ENCODE data around the gene PRMT3. TPM values are rescaled to one million over a fixed set of nuclear protein-coding genes. Genes with fewer than 3 reads are reported as not detected.
"Not testable (repeated sequence)": the region's sequence is repeated elsewhere in the genome, so short reads cannot be mapped to it uniquely, and the experiment has no call there.

Gene PRMT3
- total and polyA plus RNA-seq, 4 experiments from 2014 or later = 6.7 to 19.7 (median 13.0) TPM

DNA sequence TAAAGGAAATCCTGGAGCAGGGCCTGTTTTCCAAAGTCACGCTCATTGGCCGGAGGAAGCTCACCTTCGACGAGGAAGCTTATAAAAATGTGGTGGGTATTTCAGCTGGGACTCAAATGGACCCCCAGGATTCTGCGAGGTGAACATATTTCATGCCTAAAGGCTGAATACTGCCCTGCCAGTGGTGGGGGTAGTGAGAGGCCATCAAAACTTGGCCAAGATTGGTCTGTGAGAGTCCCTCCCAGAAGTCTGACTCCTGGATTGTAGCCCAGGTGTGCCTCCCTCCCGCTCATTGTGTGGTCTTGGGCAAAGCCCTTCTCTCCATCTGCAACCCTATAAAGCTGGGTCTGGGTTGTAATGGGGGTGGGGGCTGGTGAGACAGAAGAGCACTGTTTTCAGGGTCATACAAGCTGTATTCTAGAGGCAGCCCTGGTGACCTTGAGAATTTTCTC lies 23.1 kb upstream of the PRMT3 start:
- Histone ChIP-seq H3K27me3 (ENCODE audit: insufficient read depth, low read length) (no peaks in the 10 kb centered on the region), H3K4me1 (ENCODE audit: insufficient read depth, low read length) (peaks cover 64% of the 10 kb centered on the region), H3K36me3 (ENCODE audit: insufficient read depth, low read length) (no peaks in the 10 kb centered on the region), H3K9me3 (ENCODE audit: control insufficient read depth in 1 of 2, low read length in 2 of 2) (no peaks in the 10 kb centered on the region), H3K27ac (ENCODE audit: low read depth, low read length) (peak overlapping the region; percentile 70), H3K4me3 (ENCODE audit: low read length in 2 of 2) (peak overlapping the region; percentile 24 to 78)
- intact Hi-C loops (cut with micrococcal nuclease) = loop anchor here (1.0 to 10.0 kb wide), 2 partner anchors 19 to 640 kb away; no protein-coding TSS in a partner anchor
- CTCF ChIA-PET (ENCODE audit: partially characterized antibody) = interaction anchor here (0.9 to 1.7 kb wide), 6 partner anchors 10 to 239 kb away, joined by 3 to 7 read pairs (median 4); no protein-coding TSS in a partner anchor
- Mint-ChIP-seq H3K27ac (peak overlapping the region; percentile 81 to 92 (median 88)), H3K4me3 (peak overlapping the region; percentile 84 to 93 (median 90)), H3K27me3 (no peaks in the 10 kb centered on the region), H3K4me1 (peaks cover 50 to 80% (median 66%) of the 10 kb centered on the region in 4 donors), H3K36me3 (peaks cover 20 to 26% of the 10 kb centered on the region in 2 donors), H3K9me3 (no peaks in the 10 kb centered on the region)
- DNase-seq = no peak
- POLR2A ChIA-PET (ENCODE audit: partially characterized antibody) = interaction anchor here (1.0 to 2.1 kb wide), 5 partner anchors 9 to 208 kb away, joined by 3 to 10 read pairs (median 4); partner anchors contain the start of gene PRMT3

DNA sequence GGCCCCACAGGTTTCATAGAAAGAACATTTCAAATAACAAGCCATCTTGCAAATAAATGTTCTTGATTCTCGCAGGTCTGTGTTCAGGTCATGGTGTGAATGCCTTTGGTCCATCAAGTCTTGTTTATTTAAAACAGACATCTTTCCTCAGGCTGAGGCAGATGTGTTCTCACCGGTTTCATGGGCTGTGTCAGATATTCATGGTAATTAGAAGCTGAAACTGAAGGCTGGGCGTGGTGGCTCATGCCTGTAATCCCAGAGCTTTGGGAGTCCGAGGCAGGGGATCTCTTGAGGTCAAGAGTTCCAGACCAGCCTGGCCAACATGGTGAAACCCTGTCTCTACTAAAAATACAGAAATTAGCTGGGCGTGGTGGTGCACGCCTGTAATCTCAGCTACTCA lies 22.1 kb upstream of the PRMT3 start:
- H3K9me3 Mint-ChIP-seq; H3K36me3 ChIP-seq (ENCODE audit: insufficient read depth, low read length); H3K4me3 ChIP-seq (ENCODE audit: low read length in 2 of 2); H3K27ac ChIP-seq (ENCODE audit: low read depth, low read length); H3K27me3 ChIP-seq (ENCODE audit: insufficient read depth, low read length); POLR2A ChIA-PET (ENCODE audit: partially characterized antibody); DNase-seq; H3K9me3 ChIP-seq (ENCODE audit: control insufficient read depth in 1 of 2, low read length in 2 of 2); H3K27me3 Mint-ChIP-seq: not testable (repeated sequence)
- Mint-ChIP-seq H3K36me3 (peaks cover 20 to 29% of the 10 kb centered on the region in 2 donors), H3K27ac (peak overlapping the region in 4 of 7 donors; percentile 13 to 82 (median 24)), H3K4me1 (peaks cover 47 to 79% (median 62%) of the 10 kb centered on the region in 4 donors), H3K4me3 (peak overlapping the region in 7 of 8 donors; percentile 42 to 92 (median 84))
- peaks cover 59% of the 10 kb centered on the region for H3K4me1 ChIP-seq (ENCODE audit: insufficient read depth, low read length)
- intact Hi-C loops (cut with micrococcal nuclease) = loop anchor here (10.0 kb wide), 1 partner anchor 641 kb away; no protein-coding TSS in a partner anchor
- CTCF ChIA-PET (ENCODE audit: partially characterized antibody) = interaction anchor here (1.0 kb wide), 1 partner anchor 11 kb away, joined by 3 read pairs; no protein-coding TSS in a partner anchor

DNA sequence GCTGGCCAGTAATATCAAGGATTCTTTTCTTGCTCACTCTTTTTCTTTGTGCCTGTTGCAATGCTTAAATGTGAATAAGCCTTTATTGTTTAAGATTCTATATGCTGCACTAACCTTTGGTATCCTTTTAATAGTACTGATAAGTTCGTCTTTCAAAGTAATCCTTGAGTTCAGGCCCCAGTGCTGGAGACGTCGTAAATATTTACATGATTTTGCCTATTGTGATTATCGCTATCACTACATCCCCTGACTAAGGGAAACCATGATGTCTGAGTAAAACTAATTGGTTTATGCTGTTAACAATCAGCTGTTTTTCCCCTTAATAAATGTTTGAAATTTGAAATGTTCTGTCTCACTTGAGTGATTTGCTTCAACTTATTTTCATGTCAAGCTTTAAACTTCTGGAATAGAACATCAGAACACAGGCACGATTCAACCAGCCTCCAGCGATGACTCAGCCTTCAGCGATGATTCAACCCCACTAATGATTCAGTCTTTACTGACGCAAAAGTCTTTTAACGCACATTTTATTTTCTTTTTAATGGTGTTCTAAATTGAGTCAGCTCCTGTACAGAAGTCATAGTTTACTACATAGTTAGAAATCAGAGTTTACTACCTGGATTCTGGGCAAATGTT lies 20.1 kb upstream of the PRMT3 start:
- Histone ChIP-seq H3K9me3 (ENCODE audit: control insufficient read depth in 1 of 2, low read length in 2 of 2) (no peaks in the 10 kb centered on the region), H3K4me1 (ENCODE audit: insufficient read depth, low read length) (peaks cover 49% of the 10 kb centered on the region), H3K27ac (ENCODE audit: low read depth, low read length) (no peak overlapping the region), H3K27me3 (ENCODE audit: insufficient read depth, low read length) (no peaks in the 10 kb centered on the region), H3K4me3 (ENCODE audit: low read length in 2 of 2) (no peak overlapping the region), H3K36me3 (ENCODE audit: insufficient read depth, low read length) (no peaks in the 10 kb centered on the region)
- peaks cover 38 to 65% (median 47%) of the 10 kb centered on the region in 4 donors for H3K4me1 Mint-ChIP-seq
- H3K27ac Mint-ChIP-seq = peak overlapping the region in 6 of 7 donors; percentile 5 to 70 (median 48)
- ChIA-PET CTCF (ENCODE audit: partially characterized antibody) (interaction anchor here (1.3 to 2.7 kb wide), 5 partner anchors 10 to 239 kb away, joined by 3 to 11 read pairs (median 5); no protein-coding TSS in a partner anchor), POLR2A (ENCODE audit: partially characterized antibody) (interaction anchor here (1.3 kb wide), 1 partner anchor 21 kb away, joined by 3 read pairs; no protein-coding TSS in a partner anchor)
- intact Hi-C loops (cut with micrococcal nuclease) = loop anchor here (10.0 kb wide), 1 partner anchor 643 kb away; no protein-coding TSS in a partner anchor
- H3K4me3 Mint-ChIP-seq = peak overlapping the region in 7 of 8 donors; percentile 2 to 69 (median 14)
- H3K36me3 Mint-ChIP-seq = peaks cover 27 to 40% of the 10 kb centered on the region in 2 donors
- H3K9me3 Mint-ChIP-seq = no peaks in the 10 kb centered on the region
- no peaks in the 10 kb centered on the region for H3K27me3 Mint-ChIP-seq
- peak in 1 of 5 donors; percentile 51 for DNase-seq

DNA sequence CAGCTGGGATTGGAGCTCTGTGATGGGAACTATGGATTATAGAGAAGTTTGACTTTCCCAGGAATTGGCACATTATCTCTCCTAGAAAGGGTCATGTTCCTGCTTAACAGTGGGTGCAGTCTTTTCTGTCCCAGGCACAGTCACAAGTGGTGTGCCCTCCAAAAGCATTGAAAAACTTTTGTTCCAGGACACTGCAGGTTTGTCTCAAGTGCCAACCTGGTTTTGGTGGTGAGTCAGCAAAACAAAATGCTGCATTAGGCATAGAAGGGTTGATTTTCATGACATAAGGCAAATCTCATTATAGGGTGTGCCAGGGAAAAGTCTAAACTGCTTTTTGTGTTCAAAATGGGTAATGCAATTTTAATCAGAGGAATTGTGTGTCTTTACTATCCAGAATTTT lies 19.1 kb upstream of the PRMT3 start:
- ChIA-PET POLR2A (ENCODE audit: partially characterized antibody) (interaction anchor here (1.3 kb wide), 2 partner anchors 19 to 20 kb away, joined by 3 read pairs; no protein-coding TSS in a partner anchor), CTCF (ENCODE audit: partially characterized antibody) (interaction anchor here (1.9 to 3.1 kb wide), 4 partner anchors 13 to 240 kb away, joined by 4 to 11 read pairs (median 6); no protein-coding TSS in a partner anchor)
- DNase-seq = no peak
- Mint-ChIP-seq H3K4me1 (peaks cover 28 to 55% (median 38%) of the 10 kb centered on the region in 4 donors), H3K27me3 (no peaks in the 10 kb centered on the region), H3K9me3 (no peaks in the 10 kb centered on the region), H3K36me3 (peaks cover 27 to 43% of the 10 kb centered on the region in 2 donors), H3K27ac (peak overlapping the region in 1 of 7 donors; percentile 62), H3K4me3 (no peak overlapping the region)
- Histone ChIP-seq H3K27me3 (ENCODE audit: insufficient read depth, low read length) (no peaks in the 10 kb centered on the region), H3K4me1 (ENCODE audit: insufficient read depth, low read length) (peaks cover 40% of the 10 kb centered on the region), H3K4me3 (ENCODE audit: low read length in 2 of 2) (no peak overlapping the region), H3K27ac (ENCODE audit: low read depth, low read length) (no peak overlapping the region), H3K9me3 (ENCODE audit: control insufficient read depth in 1 of 2, low read length in 2 of 2) (no peaks in the 10 kb centered on the region), H3K36me3 (ENCODE audit: insufficient read depth, low read length) (no peaks in the 10 kb centered on the region)
- intact Hi-C loops (cut with micrococcal nuclease) = loop anchor here (10.0 kb wide), 1 partner anchor 644 kb away; no protein-coding TSS in a partner anchor

DNA sequence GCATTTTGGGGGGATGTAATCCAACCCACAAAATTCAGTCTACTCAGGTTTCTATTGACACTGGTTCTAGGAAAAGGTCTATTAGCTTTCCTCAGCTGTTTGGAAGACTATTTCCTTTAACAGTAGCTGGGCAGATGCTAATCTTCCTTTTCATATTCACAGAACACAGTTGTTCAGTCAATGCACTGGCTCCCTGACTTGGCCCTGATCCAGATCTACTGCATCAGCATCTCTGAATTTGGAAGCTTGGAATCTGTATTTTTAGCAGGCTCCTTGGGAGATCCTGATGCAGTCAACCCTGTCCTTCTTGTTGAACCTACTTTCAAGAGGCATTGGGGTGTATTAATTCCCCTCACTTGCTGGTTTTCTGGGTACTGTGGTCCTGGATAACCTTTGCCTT lies 17.7 kb upstream of the PRMT3 start:
- DNase-seq = no peak
- no peaks in the 10 kb centered on the region for H3K9me3 ChIP-seq (ENCODE audit: control insufficient read depth in 1 of 2, low read length in 2 of 2)
- Mint-ChIP-seq H3K4me1 (peaks cover 24 to 45% (median 33%) of the 10 kb centered on the region in 4 donors), H3K9me3 (no peaks in the 10 kb centered on the region), H3K27me3 (no peaks in the 10 kb centered on the region), H3K27ac (no peak overlapping the region), H3K36me3 (peaks cover 27 to 47% of the 10 kb centered on the region in 2 donors), H3K4me3 (no peak overlapping the region)
- H3K4me1 ChIP-seq (ENCODE audit: insufficient read depth, low read length) = peaks cover 31% of the 10 kb centered on the region
- CTCF ChIA-PET (ENCODE audit: partially characterized antibody) = interaction anchor here (1.8 to 3.1 kb wide), 3 partner anchors 16 to 241 kb away, joined by 3 to 8 read pairs (median 4); no protein-coding TSS in a partner anchor
- intact Hi-C loops (cut with micrococcal nuclease) = loop anchor here (10.0 kb wide), 1 partner anchor 645 kb away; no protein-coding TSS in a partner anchor
- H3K36me3 ChIP-seq (ENCODE audit: insufficient read depth, low read length) = no peaks in the 10 kb centered on the region
- no peak overlapping the region for H3K4me3 ChIP-seq (ENCODE audit: low read length in 2 of 2)
- POLR2A ChIA-PET (ENCODE audit: partially characterized antibody) = no interaction called here
- H3K27me3 ChIP-seq (ENCODE audit: insufficient read depth, low read length) = no peaks in the 10 kb centered on the region
- H3K27ac ChIP-seq (ENCODE audit: low read depth, low read length) = no peak overlapping the region

DNA sequence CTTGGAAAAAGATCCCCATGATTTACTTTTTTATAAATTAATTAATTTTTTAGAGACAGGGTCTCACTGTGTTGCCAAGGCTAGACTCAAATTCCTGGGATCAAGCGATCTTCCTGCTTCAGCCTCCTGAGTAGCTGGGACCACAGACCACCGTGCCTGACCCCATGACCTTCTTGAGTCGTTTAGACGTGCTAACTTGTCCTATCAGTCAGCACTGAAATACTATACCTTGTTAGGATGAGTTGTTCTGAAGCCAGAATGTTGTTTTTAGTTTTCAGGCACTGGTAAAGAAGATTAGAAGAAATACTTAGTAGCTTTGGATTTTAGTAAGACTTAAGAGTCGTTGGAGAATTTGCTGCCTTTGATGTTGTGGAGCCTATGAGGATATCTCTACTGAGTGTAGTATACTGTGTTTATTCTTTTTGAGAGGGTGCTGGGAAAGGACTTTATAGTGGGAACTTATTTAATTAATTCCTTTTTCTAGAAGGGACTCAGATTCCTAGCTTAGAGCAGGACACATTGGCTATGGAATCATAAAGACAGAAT lies 15.4 kb upstream of the PRMT3 start:
- no peak overlapping the region for H3K4me3 ChIP-seq (ENCODE audit: low read length in 2 of 2)
- H3K27me3 ChIP-seq (ENCODE audit: insufficient read depth, low read length) = no peaks in the 10 kb centered on the region
- Mint-ChIP-seq H3K4me1 (peaks cover 7 to 24% (median 15%) of the 10 kb centered on the region in 4 donors), H3K36me3 (peaks cover 32 to 56% of the 10 kb centered on the region in 2 donors), H3K9me3 (no peaks in the 10 kb centered on the region), H3K27ac (peak overlapping the region in 1 of 7 donors; percentile 21), H3K4me3 (no peak overlapping the region), H3K27me3 (no peaks in the 10 kb centered on the region)
- H3K4me1 ChIP-seq (ENCODE audit: insufficient read depth, low read length) = peaks cover 10% of the 10 kb centered on the region
- no peaks in the 10 kb centered on the region for H3K36me3 ChIP-seq (ENCODE audit: insufficient read depth, low read length)
- intact Hi-C loops (cut with micrococcal nuclease) = no loop called here
- no peaks in the 10 kb centered on the region for H3K9me3 ChIP-seq (ENCODE audit: control insufficient read depth in 1 of 2, low read length in 2 of 2)
- CTCF ChIA-PET (ENCODE audit: partially characterized antibody) = interaction anchor here (1.3 kb wide), 2 partner anchors 14 to 16 kb away, joined by 5 read pairs; no protein-coding TSS in a partner anchor
- H3K27ac ChIP-seq (ENCODE audit: low read depth, low read length) = no peak overlapping the region
- POLR2A ChIA-PET (ENCODE audit: partially characterized antibody) = interaction anchor here (0.7 kb wide), 1 partner anchor 15 kb away, joined by 3 read pairs; no protein-coding TSS in a partner anchor
- no peak for DNase-seq
